Measurements from ENCODE around the gene CCSER1.

The CCSER1 gene

DNA sequence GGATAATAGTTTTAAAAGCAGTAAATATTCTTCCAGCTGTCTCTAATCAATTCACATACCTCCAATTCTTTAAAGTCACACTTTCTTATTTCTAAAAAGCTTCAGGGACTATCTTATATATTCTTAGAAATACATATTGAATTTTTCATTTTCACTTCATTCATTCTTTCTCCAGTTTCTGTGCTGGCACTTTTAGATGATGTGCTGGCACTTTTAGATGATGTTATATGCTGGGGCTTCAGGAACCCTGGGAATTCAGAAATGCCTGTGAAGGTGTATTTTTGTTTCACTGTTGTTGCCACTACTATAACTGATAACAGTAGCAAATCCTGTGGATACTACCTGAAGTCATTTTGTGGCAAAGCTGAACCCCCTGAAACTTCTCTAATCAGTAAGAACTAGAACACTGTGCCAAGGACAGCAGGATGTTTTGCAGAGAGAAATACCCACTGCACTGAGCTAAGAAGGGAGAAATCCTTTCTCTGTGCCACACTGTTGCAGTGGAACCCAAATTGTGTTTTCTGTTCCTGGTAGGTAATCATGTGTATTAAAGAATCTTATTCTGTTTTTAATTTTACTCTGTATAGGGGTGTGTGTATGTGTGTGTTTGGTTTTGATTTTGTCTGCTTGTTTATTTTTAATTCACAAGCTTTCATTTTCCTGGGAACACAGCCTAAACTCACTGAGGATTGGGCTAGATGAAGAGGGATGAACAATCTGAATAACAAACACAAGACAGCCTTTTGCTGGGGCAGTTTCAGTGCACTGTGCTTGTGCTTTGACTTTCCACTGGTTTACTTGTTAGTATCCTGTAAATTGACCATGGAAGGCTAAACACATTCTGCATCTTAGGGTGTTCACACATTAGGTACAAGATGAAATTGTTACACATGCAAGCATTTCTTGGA is 898.3 kb downstream of the CCSER1 start:
- Histone ChIP-seq H3K36me3 (ENCODE audit: insufficient read depth, low read length) (no peaks in the 10 kb centered on the region), H3K4me3 (ENCODE audit: low read depth in 1 of 2, low read length in 2 of 2) (no peak overlapping the region), H3K79me2 (ENCODE audit: insufficient read depth, low read length) (no peaks in the 10 kb centered on the region), H3K4me2 (ENCODE audit: insufficient read depth, low read length) (no peak overlapping the region), H3K27me3 (ENCODE audit: insufficient read depth, low read length, poor library complexity) (no peaks in the 10 kb centered on the region), H2AFZ (ENCODE audit: low read depth, low read length) (no peak overlapping the region), H3K27ac (ENCODE audit: low read length) (no peak overlapping the region), H3K4me1 (ENCODE audit: insufficient read depth, low read length) (no peaks in the 10 kb centered on the region), H3K9ac (ENCODE audit: low read depth, low read length) (no peak overlapping the region), H4K20me1 (ENCODE audit: insufficient read depth, low read length) (no peaks in the 10 kb centered on the region), H3K9me3 (ENCODE audit: insufficient read depth, low read length, severe bottlenecking) (no peaks in the 10 kb centered on the region)
- TF ChIP-seq, protein P1, sequence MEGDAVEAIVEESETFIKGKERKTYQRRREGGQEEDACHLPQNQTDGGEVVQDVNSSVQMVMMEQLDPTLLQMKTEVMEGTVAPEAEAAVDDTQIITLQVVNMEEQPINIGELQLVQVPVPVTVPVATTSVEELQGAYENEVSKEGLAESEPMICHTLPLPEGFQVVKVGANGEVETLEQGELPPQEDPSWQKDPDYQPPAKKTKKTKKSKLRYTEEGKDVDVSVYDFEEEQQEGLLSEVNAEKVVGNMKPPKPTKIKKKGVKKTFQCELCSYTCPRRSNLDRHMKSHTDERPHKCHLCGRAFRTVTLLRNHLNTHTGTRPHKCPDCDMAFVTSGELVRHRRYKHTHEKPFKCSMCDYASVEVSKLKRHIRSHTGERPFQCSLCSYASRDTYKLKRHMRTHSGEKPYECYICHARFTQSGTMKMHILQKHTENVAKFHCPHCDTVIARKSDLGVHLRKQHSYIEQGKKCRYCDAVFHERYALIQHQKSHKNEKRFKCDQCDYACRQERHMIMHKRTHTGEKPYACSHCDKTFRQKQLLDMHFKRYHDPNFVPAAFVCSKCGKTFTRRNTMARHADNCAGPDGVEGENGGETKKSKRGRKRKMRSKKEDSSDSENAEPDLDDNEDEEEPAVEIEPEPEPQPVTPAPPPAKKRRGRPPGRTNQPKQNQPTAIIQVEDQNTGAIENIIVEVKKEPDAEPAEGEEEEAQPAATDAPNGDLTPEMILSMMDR (IDR thresholded peaks at IDR 0.05; ENCODE audit: borderline replicate concordance, extremely low read depth, low read length, poor library complexity, severe bottlenecking) = no peak
- no peak for TF ChIP-seq EZH2 (IDR thresholded peaks at IDR 0.05; ENCODE audit: borderline replicate concordance, low read depth, low read length, severe bottlenecking)
- ATAC-seq (ENCODE audit: insufficient read depth, low read depth) (no peak), DNase-seq (no peak)

DNA sequence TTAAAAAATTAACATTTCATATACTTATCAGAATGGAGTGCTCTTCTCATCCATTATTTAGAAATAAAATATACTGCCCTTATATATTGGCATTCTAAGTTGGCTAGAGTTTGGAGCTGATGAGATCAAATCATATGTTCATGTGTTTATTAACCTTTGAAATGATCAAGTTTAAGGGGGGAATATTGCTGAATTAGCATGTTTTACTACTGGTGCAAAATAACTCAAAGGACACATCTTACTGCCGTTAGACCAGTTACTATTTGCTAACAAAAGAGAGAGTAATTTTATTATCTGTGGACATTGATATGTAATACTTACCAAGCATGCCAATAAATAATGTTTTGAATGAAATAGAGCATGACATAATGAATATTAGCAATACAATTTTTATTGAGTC is 901.0 kb downstream of the CCSER1 start:
- H3K27ac ChIP-seq (ENCODE audit: low read length) = no peak overlapping the region
- no peaks in the 10 kb centered on the region for H4K20me1 ChIP-seq (ENCODE audit: insufficient read depth, low read length)
- no peaks in the 10 kb centered on the region for H3K4me1 ChIP-seq (ENCODE audit: insufficient read depth, low read length)
- DNase-seq (no peak), ATAC-seq (ENCODE audit: insufficient read depth, low read depth) (no peak)
- H3K4me2 ChIP-seq (ENCODE audit: insufficient read depth, low read length) = no peak overlapping the region
- no peak for TF ChIP-seq EZH2 (IDR thresholded peaks at IDR 0.05; ENCODE audit: borderline replicate concordance, low read depth, low read length, severe bottlenecking)
- TF ChIP-seq, protein P1 (IDR thresholded peaks at IDR 0.05; ENCODE audit: borderline replicate concordance, extremely low read depth, low read length, poor library complexity, severe bottlenecking) = no peak
- no peaks in the 10 kb centered on the region for H3K9me3 ChIP-seq (ENCODE audit: insufficient read depth, low read length, severe bottlenecking)
- H3K27me3 ChIP-seq (ENCODE audit: insufficient read depth, low read length, poor library complexity) = no peaks in the 10 kb centered on the region
- H2AFZ ChIP-seq (ENCODE audit: low read depth, low read length) = no peak overlapping the region
- H3K36me3 ChIP-seq (ENCODE audit: insufficient read depth, low read length) = no peaks in the 10 kb centered on the region
- H3K4me3 ChIP-seq (ENCODE audit: low read depth in 1 of 2, low read length in 2 of 2) = no peak overlapping the region
- no peak overlapping the region for H3K9ac ChIP-seq (ENCODE audit: low read depth, low read length)
- H3K79me2 ChIP-seq (ENCODE audit: insufficient read depth, low read length) = no peaks in the 10 kb centered on the region

DNA sequence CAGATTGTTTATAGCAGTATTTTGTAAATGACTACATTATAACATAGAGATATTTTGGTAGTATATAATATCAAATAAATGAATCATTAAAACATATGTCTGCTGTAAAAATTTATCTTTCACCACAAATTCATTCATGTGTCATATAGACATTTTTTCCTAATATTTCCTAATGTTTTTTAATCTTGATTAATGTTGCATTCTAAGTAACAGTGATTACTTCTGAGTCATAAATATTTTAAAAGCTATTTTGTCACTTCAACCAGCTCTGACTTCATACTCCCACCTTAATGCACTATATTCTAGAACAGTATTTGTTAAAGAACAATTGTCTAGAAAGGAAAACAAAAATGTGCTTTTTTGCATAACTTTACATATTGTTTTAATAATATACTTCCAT is 904.6 kb downstream of the CCSER1 start:
- TF ChIP-seq EZH2 (IDR thresholded peaks at IDR 0.05; ENCODE audit: borderline replicate concordance, low read depth, low read length, severe bottlenecking) = no peak
- TF ChIP-seq, protein P1 (IDR thresholded peaks at IDR 0.05; ENCODE audit: borderline replicate concordance, extremely low read depth, low read length, poor library complexity, severe bottlenecking) = no peak
- no peaks in the 10 kb centered on the region for H3K36me3 ChIP-seq (ENCODE audit: insufficient read depth, low read length)
- H2AFZ ChIP-seq (ENCODE audit: low read depth, low read length) = no peak overlapping the region
- H3K79me2 ChIP-seq (ENCODE audit: insufficient read depth, low read length) = no peaks in the 10 kb centered on the region
- DNase-seq (no peak), ATAC-seq (ENCODE audit: insufficient read depth, low read depth) (no peak)
- no peaks in the 10 kb centered on the region for H3K27me3 ChIP-seq (ENCODE audit: insufficient read depth, low read length, poor library complexity)
- H3K4me2 ChIP-seq (ENCODE audit: insufficient read depth, low read length) = no peak overlapping the region
- H3K4me1 ChIP-seq (ENCODE audit: insufficient read depth, low read length) = no peaks in the 10 kb centered on the region
- no peaks in the 10 kb centered on the region for H3K9me3 ChIP-seq (ENCODE audit: insufficient read depth, low read length, severe bottlenecking)
- H4K20me1 ChIP-seq (ENCODE audit: insufficient read depth, low read length) = no peaks in the 10 kb centered on the region
- H3K27ac ChIP-seq (ENCODE audit: low read length) = no peak overlapping the region
- no peak overlapping the region for H3K9ac ChIP-seq (ENCODE audit: low read depth, low read length)
- H3K4me3 ChIP-seq (ENCODE audit: low read depth in 1 of 2, low read length in 2 of 2) = no peak overlapping the region
